CD4-positive, CD25-positive, alpha-beta regulatory T cell (primary cell): ENCODE results near the gene KLF13. TPM values are rescaled to one million over a fixed set of nuclear protein-coding genes. Genes with fewer than 3 reads are reported as not detected.
A peak's percentile ranks its signal among the peaks of the same experiment; 100 is the strongest.

ENCODE experiments used
- ATAC-seq, 2 donors: fragments of 150-1000 bp; cut with Tn5 transposase; one replicate each; pipeline ENCODE4 v1.10.0; 2021; ENCODE audit warnings: low read depth in 2 of 2, moderate number of reproducible peaks in 2 of 2, moderate library complexity in 1 of 2
- DNase-seq, 3 donors: peaks; one replicate each; pipeline versions ENCODE4 v3.0.0 to v3.0.0-alpha.2; 2012 to 2022; ENCODE audit warnings: mixed read lengths in 1 of 3
- H3K27ac ChIP-seq: one replicate; pipeline ENCODE4 v1.7.0; 2013; ENCODE audit warnings: mild to moderate bottlenecking, low read length; ENCODE audit not compliant: insufficient read depth, poor library complexity, severe bottlenecking
- H3K27me3 ChIP-seq: one replicate; pipeline ENCODE4 v1.7.0; 2013; ENCODE audit warnings: low read length; ENCODE audit not compliant: control insufficient read depth, insufficient read depth
- H3K36me3 ChIP-seq: one replicate; pipeline ENCODE4 v1.7.0; 2013; ENCODE audit warnings: mild to moderate bottlenecking, low read length, moderate library complexity; ENCODE audit not compliant: control insufficient read depth, insufficient read depth
- H3K4me1 ChIP-seq: 2 replicates; pipeline ENCODE4 v1.7.0; 2013; ENCODE audit warnings: mild to moderate bottlenecking, low read length; ENCODE audit not compliant: insufficient read depth, control insufficient read depth, poor library complexity, severe bottlenecking
- H3K4me3 ChIP-seq: one replicate; pipeline ENCODE4 v1.7.0; 2013; ENCODE audit warnings: low read depth, mild to moderate bottlenecking, low read length, moderate library complexity
- H3K9me3 ChIP-seq, 2 experiments: 1 replicate in 1 of 2; 2 replicates in 1 of 2; pipeline ENCODE4 v1.7.0; 2013; ENCODE audit warnings: low read length in 2 of 2, mild to moderate bottlenecking in 1 of 2, moderate library complexity in 1 of 2; ENCODE audit not compliant: control insufficient read depth in 2 of 2
- H3K27ac Mint-ChIP-seq, 3 donors: one replicate each; pipeline ENCODE4 v1.8.0; 2020 to 2022; ENCODE audit warnings: mild to moderate bottlenecking in 3 of 3, mixed read lengths in 3 of 3, moderate library complexity in 2 of 3
- H3K27me3 Mint-ChIP-seq: one replicate; pipeline ENCODE4 v1.8.0; 2022; ENCODE audit warnings: mild to moderate bottlenecking, mixed read lengths
- H3K36me3 Mint-ChIP-seq: one replicate; pipeline ENCODE4 v1.8.0; 2020; ENCODE audit warnings: mixed read lengths
- H3K4me1 Mint-ChIP-seq, 4 donors: one replicate each; pipeline ENCODE4 v1.8.0; 2020 to 2022; ENCODE audit warnings: mixed read lengths in 4 of 4, mild to moderate bottlenecking in 1 of 4
- H3K4me3 Mint-ChIP-seq, 4 donors: one replicate each; pipeline ENCODE4 v1.8.0; 2020 to 2022; ENCODE audit warnings: mild to moderate bottlenecking in 4 of 4, mixed read lengths in 4 of 4, moderate library complexity in 3 of 4
- H3K9me3 Mint-ChIP-seq, 7 donors: one replicate each; pipeline ENCODE4 v1.8.0; 2020 to 2022; ENCODE audit warnings: mixed read lengths in 7 of 7, mild to moderate bottlenecking in 3 of 7, moderate library complexity in 2 of 7
- polyA plus RNA-seq, 4 donors: library from polyadenylated mRNA; unstranded; fragments of 300-500 nt; fragmentation: Illumina TruSeq; gene quantifications; one replicate each; pipeline ENCODE4 v1.2.3, GENCODE V29; 2021
- total RNA-seq: library from RNA; stranded (reverse); gene quantifications from one replicate; pipeline ENCODE4 v1.2.3, GENCODE V29; 2022

KLF13 gene
- total RNA-seq (227 TPM), polyA plus RNA-seq (10 to 100 TPM; 36.3 to 52.1 (median 47.7) TPM)

GRCh38 chr15:31326156-31326874 lies at the start of gene KLF13:
Gene KLF13 (plus strand): TSS chr15:31326835. CDS start chr15:31327213, 378 bp downstream.
- Mint-ChIP-seq H3K27ac (peak within 1 kb of the TSS; percentile 48 to 93 (median 90)), H3K4me1 (peaks cover 11 to 43% (median 32%) of the 10 kb centered on the region in 4 donors), H3K27me3 (peaks cover 6% of the 10 kb centered on the region), H3K36me3 (peaks cover 14% of the 10 kb centered on the region), H3K4me3 (peak within 1 kb of the TSS; percentile 90 to 99 (median 95)), H3K9me3 (peaks cover 0 to 3% (median 0%) of the 10 kb centered on the region in 7 donors)
- Histone ChIP-seq H3K4me3 (no peak within 1 kb of the TSS), H3K9me3 (no peaks in the 10 kb centered on the region), H3K27ac (peak within 1 kb of the TSS; percentile 99), H3K36me3 (peaks cover 3% of the 10 kb centered on the region), H3K4me1 (peaks cover 38% of the 10 kb centered on the region), H3K27me3 (no peaks in the 10 kb centered on the region)
- DNase-seq (peak; percentile 99 to 100 (median 99)), ATAC-seq (peak; percentile 75 to 79)

- Mint-ChIP-seq H3K36me3 (no peaks in the 10 kb centered on the region), H3K27ac (peak overlapping the region in 2 of 3 donors; percentile 33 to 86), H3K4me1 (peaks cover 0 to 36% (median 21%) of the 10 kb centered on the region in 4 donors), H3K27me3 (peaks cover 4% of the 10 kb centered on the region), H3K4me3 (no peak overlapping the region), H3K9me3 (no peaks in the 10 kb centered on the region)
- no peaks in the 10 kb centered on the region for H3K36me3 ChIP-seq
- H3K4me1 ChIP-seq, result peaks cover 10% of the 10 kb centered on the region
- no peak overlapping the region for H3K4me3 ChIP-seq
- ATAC-seq (no peak), DNase-seq (no peak)
- H3K27me3 ChIP-seq, result no peaks in the 10 kb centered on the region
- no peak overlapping the region for H3K27ac ChIP-seq
- H3K9me3 ChIP-seq, result no peaks in the 10 kb centered on the region
Observed at GRCh38 chr15:31277335-31278060, 49.1 kb upstream of the KLF13 start.

GRCh38 chr15:31278061-31278445 lies 48.6 kb upstream of the KLF13 start:
- no peak overlapping the region for H3K4me3 Mint-ChIP-seq
- Histone ChIP-seq H3K4me3 (no peak overlapping the region), H3K36me3 (no peaks in the 10 kb centered on the region), H3K9me3 (no peaks in the 10 kb centered on the region), H3K27me3 (no peaks in the 10 kb centered on the region), H3K4me1 (peaks cover 10% of the 10 kb centered on the region), H3K27ac (no peak overlapping the region)
- DNase-seq (no peak), ATAC-seq (no peak)
- no peaks in the 10 kb centered on the region for H3K9me3 Mint-ChIP-seq
- H3K27ac Mint-ChIP-seq, result peak overlapping the region in 1 of 3 donors; percentile 71
- peaks cover 0 to 34% (median 21%) of the 10 kb centered on the region in 4 donors for H3K4me1 Mint-ChIP-seq
- peaks cover 4% of the 10 kb centered on the region for H3K27me3 Mint-ChIP-seq
- no peaks in the 10 kb centered on the region for H3K36me3 Mint-ChIP-seq

GRCh38 chr15:31278544-31279220 lies 48.0 kb upstream of the KLF13 start:
- Mint-ChIP-seq H3K27ac (peak overlapping the region; percentile 12 to 76 (median 70)), H3K9me3 (peaks cover 0 to under 1% (median 0%) of the 10 kb centered on the region in 7 donors)
- H3K36me3 ChIP-seq, result no peaks in the 10 kb centered on the region

GRCh38 chr15:31279221-31280045 lies 47.2 kb upstream of the KLF13 start:
- Mint-ChIP-seq H3K27me3 (peaks cover 4% of the 10 kb centered on the region), H3K9me3 (peaks cover 0 to 4% (median 0%) of the 10 kb centered on the region in 7 donors), H3K4me3 (peak overlapping the region in 1 of 4 donors; percentile 10), H3K4me1 (peaks cover 0 to 22% (median 15%) of the 10 kb centered on the region in 4 donors), H3K27ac (peak overlapping the region; percentile 12 to 76 (median 70)), H3K36me3 (peaks cover 7% of the 10 kb centered on the region)
- Histone ChIP-seq H3K27ac (no peak overlapping the region), H3K27me3 (peaks cover 2% of the 10 kb centered on the region), H3K9me3 (no peaks in the 10 kb centered on the region), H3K36me3 (no peaks in the 10 kb centered on the region), H3K4me3 (no peak overlapping the region), H3K4me1 (peaks cover 7% of the 10 kb centered on the region)
- ATAC-seq (no peak), DNase-seq (no peak)

More at GRCh38 chr15:31278544-31279220, 48.0 kb upstream of the KLF13 start:
- no peak for ATAC-seq
- Histone ChIP-seq H3K9me3 (no peaks in the 10 kb centered on the region), H3K4me3 (no peak overlapping the region), H3K4me1 (peaks cover 10% of the 10 kb centered on the region), H3K27me3 (no peaks in the 10 kb centered on the region), H3K27ac (no peak overlapping the region)
- Mint-ChIP-seq H3K4me3 (no peak overlapping the region), H3K27me3 (peaks cover 4% of the 10 kb centered on the region), H3K4me1 (peaks cover 0 to 28% (median 21%) of the 10 kb centered on the region in 4 donors), H3K36me3 (no peaks in the 10 kb centered on the region)
- DNase-seq, result no peak

- DNase-seq, result no peak
- Mint-ChIP-seq H3K36me3 (peaks cover 7% of the 10 kb centered on the region), H3K4me1 (peaks cover 0 to 15% (median 11%) of the 10 kb centered on the region in 4 donors), H3K27me3 (peaks cover 4% of the 10 kb centered on the region), H3K9me3 (peaks cover 0 to 4% (median 0%) of the 10 kb centered on the region in 7 donors), H3K27ac (peak overlapping the region in 1 of 3 donors; percentile 70), H3K4me3 (no peak overlapping the region)
- no peak overlapping the region for H3K4me3 ChIP-seq
- no peaks in the 10 kb centered on the region for H3K4me1 ChIP-seq
- H3K27me3 ChIP-seq, result peaks cover 2% of the 10 kb centered on the region
- H3K36me3 ChIP-seq, result no peaks in the 10 kb centered on the region
- no peak overlapping the region for H3K27ac ChIP-seq
- no peak for ATAC-seq
- H3K9me3 ChIP-seq, result no peaks in the 10 kb centered on the region
Observed at GRCh38 chr15:31280046-31280830, 46.4 kb upstream of the KLF13 start.
